Endothelial cell of umbilical vein (primary cell): Measurements from ENCODE around the gene ZNF322. TPM values are rescaled to one million over a fixed set of nuclear protein-coding genes. Genes with fewer than 3 reads are reported as not detected.

Source experiments
- BruUV-seq: library from RNA; stranded (reverse); fragments of 400-500 nt; replicated peaks from 2 replicates; lab custom pipeline; 2021; lab: Mats Ljungman, UMichigan
- CTCF ChIA-PET: fragments of 300-600, 350-600 bp; sonication (Branson Sonifier 250); formaldehyde crosslinking; loops from one replicate; lab custom pipeline; 2021; ENCODE audit warnings: antibody characterized with exemption, inconsistent platforms; lab: Charles Lee
- POLR2A ChIA-PET: fragments of 300-600, 350-600 bp; sonication (Branson Sonifier 250); formaldehyde crosslinking; loops from one replicate; lab custom pipeline; 2021; ENCODE audit warnings: antibody characterized with exemption, inconsistent platforms; lab: Charles Lee
- DNase-seq: peaks from one replicate; pipeline ENCODE4 v3.0.0-alpha.2; 2011; ENCODE audit warnings: low read depth, low spot score
- FAIRE-seq: peaks from 2 replicates; lab custom pipeline; 2011; peaks lifted over from hg19 to GRCh38; lab: Jason Lieb, UNC
- H2AFZ ChIP-seq: 2 replicates; pipeline ENCODE4 v1.6.0; 2012; ENCODE audit warnings: low read depth, low read length, control low read depth, inconsistent platforms
- H3K27ac ChIP-seq: 2 replicates; pipeline ENCODE4 v1.5.1; 2011; ENCODE audit warnings: low read depth, mild to moderate bottlenecking, control low read depth, low read length, moderate library complexity; ENCODE audit not compliant: insufficient read depth
- H3K27me3 ChIP-seq, 2 experiments: 2 replicates each; pipeline versions ENCODE4 v1.6.0 to v1.6.1; 2011; ENCODE audit warnings: low read length in 2 of 2, mixed read lengths in 1 of 2; ENCODE audit not compliant: control insufficient read depth in 2 of 2, insufficient read depth in 2 of 2
- H3K36me3 ChIP-seq, 2 experiments: 2 replicates in 1 of 2; 3 replicates in 1 of 2; pipeline ENCODE4 v1.5.1; 2011; ENCODE audit warnings: low read length in 2 of 2, mild to moderate bottlenecking in 1 of 2, moderate library complexity in 1 of 2; ENCODE audit not compliant: control insufficient read depth in 2 of 2, insufficient read depth in 2 of 2; ENCODE audit errors: extremely low read depth in 1 of 2
- H3K4me1 ChIP-seq: 3 replicates; pipeline ENCODE4 v1.5.1; 2011; ENCODE audit warnings: mild to moderate bottlenecking, low read length; ENCODE audit not compliant: control insufficient read depth, insufficient read depth; ENCODE audit errors: extremely low read depth
- H3K4me2 ChIP-seq: 2 replicates; pipeline ENCODE4 v1.6.1; 2011; ENCODE audit warnings: low read length, control low read depth, mixed read lengths; ENCODE audit not compliant: insufficient read depth
- H3K4me3 ChIP-seq, 3 experiments: fragments of 200-600 bp in 1 of 3; sonication (generic), shearing (Covaris generic) in 1 of 3; replicated peaks in 1 of 3; 2 replicates each; pipeline ENCODE4 v1.5.1; 2011 to 2016; ENCODE audit warnings: control low read depth in 3 of 3, low read length in 3 of 3, mild to moderate bottlenecking in 2 of 3, inconsistent platforms in 1 of 3, low read depth in 1 of 3, moderate library complexity in 1 of 3; ENCODE audit not compliant: insufficient read depth in 1 of 3
- H3K79me2 ChIP-seq: 2 replicates; pipeline ENCODE4 v1.6.0; 2012; ENCODE audit warnings: low read length, inconsistent platforms; ENCODE audit not compliant: control insufficient read depth, insufficient read depth
- H3K9ac ChIP-seq: replicated peaks from 2 replicates; pipeline ENCODE3; 2011; ENCODE audit warnings: low read length, control low read depth; ENCODE audit not compliant: insufficient read depth; ENCODE audit errors: extremely low read depth
- H3K9me1 ChIP-seq: replicated peaks from 3 replicates; pipeline ENCODE4 v1.6.0; 2011; ENCODE audit warnings: mild to moderate bottlenecking, low read length; ENCODE audit not compliant: control insufficient read depth, insufficient read depth; ENCODE audit errors: extremely low read depth
- H3K9me3 ChIP-seq: replicated peaks from 2 replicates; pipeline ENCODE4 v1.5.1; 2012; ENCODE audit warnings: low read length, inconsistent platforms; ENCODE audit not compliant: control insufficient read depth, insufficient read depth
- H4K20me1 ChIP-seq: replicated peaks from 2 replicates; pipeline ENCODE3; 2011; ENCODE audit warnings: mild to moderate bottlenecking, low read length; ENCODE audit not compliant: control insufficient read depth, insufficient read depth; ENCODE audit errors: extremely low read depth
- CTCF ChIP-seq, 2 donors: IDR thresholded peaks; 1 replicate in 1 of 2; 2 replicates in 1 of 2; pipeline ENCODE4 v1.5.1; 2011; ENCODE audit warnings: low read length in 2 of 2, mild to moderate bottlenecking in 2 of 2, moderate library complexity in 2 of 2, control low read depth in 1 of 2, inconsistent platforms in 1 of 2, low read depth in 1 of 2; ENCODE audit not compliant: insufficient read depth in 1 of 2; ENCODE audit errors: extremely low read depth in 1 of 2
- EZH2 ChIP-seq: IDR thresholded peaks from 2 replicates; pipeline ENCODE4 v1.6.1; 2012; ENCODE audit warnings: borderline replicate concordance, low read depth, mild to moderate bottlenecking, moderate library complexity, low read length, inconsistent platforms; ENCODE audit not compliant: severe bottlenecking
- FOS ChIP-seq: IDR thresholded peaks from 2 replicates; pipeline ENCODE4 v1.6.1; 2011; ENCODE audit warnings: mild to moderate bottlenecking, low read length, moderate library complexity, borderline replicate concordance; ENCODE audit not compliant: insufficient read depth
- GATA2 ChIP-seq: IDR thresholded peaks from 2 replicates; pipeline ENCODE4 v1.7.0; 2011; ENCODE audit warnings: low read depth, mild to moderate bottlenecking, moderate library complexity, mixed read lengths, low read length; ENCODE audit not compliant: insufficient read length, insufficient read depth
- JUN ChIP-seq: IDR thresholded peaks from 2 replicates; pipeline ENCODE4 v1.6.1; 2011; ENCODE audit warnings: borderline replicate concordance, low read depth; ENCODE audit not compliant: insufficient read length, insufficient read depth
- MAX ChIP-seq: IDR thresholded peaks from 2 replicates; pipeline ENCODE4 v1.6.1; 2011; ENCODE audit not compliant: insufficient read depth, insufficient read length
- MYC ChIP-seq: IDR thresholded peaks from one replicate; pipeline ENCODE4 v1.6.1; 2011; ENCODE audit warnings: mild to moderate bottlenecking, low read depth, low read length
- POLR2A ChIP-seq: IDR thresholded peaks from 2 replicates; pipeline ENCODE4 v1.6.1; 2012; ENCODE audit warnings: low read depth, mild to moderate bottlenecking, control low read depth, low read length
- POLR2AphosphoS5 ChIP-seq: IDR thresholded peaks from 2 replicates; pipeline ENCODE4 v1.6.1; 2012; ENCODE audit warnings: low read depth, mild to moderate bottlenecking, control low read depth, low read length, moderate library complexity; ENCODE audit not compliant: insufficient read depth
- dilution Hi-C: fragments of 300-500 bp; cut with MboI; formaldehyde crosslinking; loops from one replicate; pipeline ENCODE4 v1.15.0; 2019; ENCODE audit warnings: low sequenced_read_pairs; ENCODE audit not compliant: extremely low pct_ligation_motif_present
- intact Hi-C: fragments of 100-400 bp; cut with micrococcal nuclease; formaldehyde crosslinking; loops from one replicate; pipeline ENCODE4 v1.10.0; 2022
- polyA plus RNA-seq, 4 experiments: library from polyadenylated mRNA; depleted of rRNA in 3 of 4; stranded (reverse) in 3 of 4; unstranded in 1 of 4; fragments of >200 nt; gene quantifications; 2 replicates each; pipeline versions ENCODE4 v1.2.1 to v1.2.3, GENCODE V29; 2011 to 2012; ENCODE audit warnings: missing spikeins in 1 of 4
- total RNA-seq: library from RNA; stranded (reverse); gene quantifications from 2 replicates; pipeline ENCODE4 v1.2.3, GENCODE V29; 2021

ZNF322 gene
- total and polyA plus RNA-seq, 2 donors (not counting 3 experiments of a cell fraction or from before 2014, with no cell fraction given), result 3.4 to 17.0 TPM

DNA sequence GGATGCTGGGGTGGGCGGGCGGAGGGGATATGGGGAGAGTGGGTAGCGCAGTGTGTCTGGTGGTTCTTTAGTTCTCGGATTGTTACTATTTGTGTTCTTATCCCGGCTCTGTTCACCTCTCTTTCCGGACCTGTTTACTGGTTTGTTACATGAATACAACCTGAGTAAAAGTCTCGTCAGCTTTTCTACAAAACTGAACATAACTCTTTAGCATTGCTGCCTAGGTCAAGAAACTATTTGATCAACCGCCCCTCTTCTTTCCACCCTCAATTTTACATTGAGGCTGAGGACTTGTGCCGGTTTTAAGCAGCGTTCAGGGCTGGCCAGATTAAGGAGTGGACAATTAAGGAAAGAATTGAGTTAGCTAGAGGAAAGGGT is 62.2 kb downstream of the ZNF322 start:
- POLR2A ChIA-PET, result no interaction called here

More for the DNA sequence above, 62.2 kb downstream of the ZNF322 start:
- Histone ChIP-seq H3K9ac (peak overlapping the region; percentile 62), H3K27me3 (peaks cover 6 to 8% of the 10 kb centered on the region in 2 experiments), H3K27ac (no peak overlapping the region), H3K4me1 (peaks cover 18% of the 10 kb centered on the region), H3K36me3 (peaks cover 3 to 11% of the 10 kb centered on the region in 2 experiments), H2AFZ (no peak overlapping the region), H3K9me1 (no peaks in the 10 kb centered on the region), H3K4me3 (peak overlapping the region; percentile 25 to 87 (median 69)), H4K20me1 (no peaks in the 10 kb centered on the region), H3K4me2 (peak overlapping the region; percentile 72), H3K79me2 (peaks cover 13% of the 10 kb centered on the region), H3K9me3 (no peaks in the 10 kb centered on the region)
- TF ChIP-seq FOS (no peak), POLR2AphosphoS5 (no peak), MYC (no peak), GATA2 (no peak), POLR2A (no peak), MAX (no peak), CTCF (IDR thresholded peaks at IDR 0.05; ENCODE audit: extremely low read depth in 1 of 2, insufficient read depth in 1 of 2, low read depth in 1 of 2, low read length in 2 of 2) (no peak), EZH2 (no peak), JUN (no peak)
- CTCF ChIA-PET, result no interaction called here
- FAIRE-seq (no peak), DNase-seq (peak; percentile 4)
- BruUV-seq, result no TSS peak
- intact Hi-C loops, result loop anchor here (2.0 to 5.0 kb wide), 4 partner anchors 423 to 1295 kb away; a partner anchor contains a TSS
- dilution Hi-C loops, result no loop called here
